Mucosa of stomach (tissue), 1 donor: ENCODE measurements around the gene NAA50.

Experiments
- H3K27me3 ChIP-seq: one replicate; pipeline ENCODE4 v1.7.0; 2013; ENCODE audit warnings: mild to moderate bottlenecking, low read length; ENCODE audit not compliant: control insufficient read depth, insufficient read depth
- H3K36me3 ChIP-seq: one replicate; pipeline ENCODE4 v1.7.0; 2013; ENCODE audit warnings: low read length; ENCODE audit not compliant: control insufficient read depth, insufficient read depth
- H3K4me1 ChIP-seq: one replicate; pipeline ENCODE4 v1.7.0; 2013; ENCODE audit warnings: mild to moderate bottlenecking, low read length; ENCODE audit not compliant: control insufficient read depth, insufficient read depth
- H3K4me3 ChIP-seq: one replicate; pipeline ENCODE4 v1.7.0; 2013; ENCODE audit warnings: low read length
- H3K9ac ChIP-seq: one replicate; pipeline ENCODE4 v1.7.0; 2013; ENCODE audit warnings: mild to moderate bottlenecking, low read length, moderate library complexity
- H3K9me3 ChIP-seq: one replicate; pipeline ENCODE4 v1.7.0; 2013; ENCODE audit warnings: mild to moderate bottlenecking, low read length, moderate library complexity; ENCODE audit not compliant: control insufficient read depth
- donor health status: Pancreatic carcinoma.

Gene NAA50

GRCh38 chr3:113698213-113698742 is 47.8 kb downstream of the NAA50 start:
- H3K36me3 ChIP-seq = no peaks in the 10 kb centered on the region
- H3K4me3 ChIP-seq = no peak overlapping the region
- H3K9ac ChIP-seq = no peak overlapping the region
- H3K9me3 ChIP-seq = no peaks in the 10 kb centered on the region
- no peaks in the 10 kb centered on the region for H3K27me3 ChIP-seq
- peaks cover 16% of the 10 kb centered on the region for H3K4me1 ChIP-seq

- H3K4me1 ChIP-seq = peaks cover 16% of the 10 kb centered on the region
These were observed 48.5 kb downstream of the NAA50 start for GRCh38 chr3:113697500-113698090.

GRCh38 chr3:113696658-113697499 is 49.2 kb downstream of the NAA50 start:
- Histone ChIP-seq H3K4me1 (peaks cover 16% of the 10 kb centered on the region), H3K9ac (peak overlapping the region; percentile 91), H3K27me3 (no peaks in the 10 kb centered on the region), H3K36me3 (no peaks in the 10 kb centered on the region), H3K9me3 (no peaks in the 10 kb centered on the region), H3K4me3 (peak overlapping the region; percentile 96)

More at GRCh38 chr3:113697500-113698090, 48.5 kb downstream of the NAA50 start:
- H3K9ac ChIP-seq = peak overlapping the region; percentile 91
- no peaks in the 10 kb centered on the region for H3K36me3 ChIP-seq
- no peaks in the 10 kb centered on the region for H3K27me3 ChIP-seq
- no peaks in the 10 kb centered on the region for H3K9me3 ChIP-seq
- H3K4me3 ChIP-seq = peak overlapping the region; percentile 96

GRCh38 chr3:113695786-113696645 is 50.0 kb downstream of the NAA50 start, which contains the start of gene USF3:
Gene USF3, minus strand, starts transcription at chr3:113696642. Its CDS starts 21,764 bp downstream, at chr3:113674878.
- no peaks in the 10 kb centered on the region for H3K9me3 ChIP-seq
- H3K9ac ChIP-seq = peak within 1 kb of the TSS; percentile 91
- H3K36me3 ChIP-seq = no peaks in the 10 kb centered on the region
- peak within 1 kb of the TSS; percentile 96 for H3K4me3 ChIP-seq
- no peaks in the 10 kb centered on the region for H3K27me3 ChIP-seq
- peaks cover 16% of the 10 kb centered on the region for H3K4me1 ChIP-seq

- peak overlapping the region; percentile 77 for H3K9ac ChIP-seq
- no peaks in the 10 kb centered on the region for H3K36me3 ChIP-seq
- H3K4me1 ChIP-seq = peaks cover 16% of the 10 kb centered on the region
- H3K27me3 ChIP-seq = no peaks in the 10 kb centered on the region
- H3K4me3 ChIP-seq = peak overlapping the region; percentile 61
- no peaks in the 10 kb centered on the region for H3K9me3 ChIP-seq
These were observed 50.6 kb downstream of the NAA50 start for GRCh38 chr3:113695431-113695785.

GRCh38 chr3:113690482-113690881 is 55.6 kb downstream of the NAA50 start:
- Histone ChIP-seq H3K4me3 (no peak overlapping the region), H3K9me3 (no peaks in the 10 kb centered on the region), H3K9ac (no peak overlapping the region), H3K27me3 (no peaks in the 10 kb centered on the region), H3K4me1 (peaks cover 8% of the 10 kb centered on the region), H3K36me3 (no peaks in the 10 kb centered on the region)

- Histone ChIP-seq H3K9ac (no peak overlapping the region), H3K27me3 (no peaks in the 10 kb centered on the region), H3K4me3 (no peak overlapping the region), H3K9me3 (no peaks in the 10 kb centered on the region), H3K4me1 (no peaks in the 10 kb centered on the region), H3K36me3 (no peaks in the 10 kb centered on the region)
These were observed 59.9 kb downstream of the NAA50 start for GRCh38 chr3:113685956-113686721.

GRCh38 chr3:113685124-113685523 is 60.9 kb downstream of the NAA50 start:
- no peaks in the 10 kb centered on the region for H3K36me3 ChIP-seq
- H3K9me3 ChIP-seq = no peaks in the 10 kb centered on the region
- H3K4me1 ChIP-seq = no peaks in the 10 kb centered on the region
- no peak overlapping the region for H3K4me3 ChIP-seq
- H3K9ac ChIP-seq = no peak overlapping the region
- H3K27me3 ChIP-seq = no peaks in the 10 kb centered on the region

GRCh38 chr3:113684271-113684819 is 61.7 kb downstream of the NAA50 start:
- H3K27me3 ChIP-seq = no peaks in the 10 kb centered on the region
- H3K4me1 ChIP-seq = no peaks in the 10 kb centered on the region
- H3K9me3 ChIP-seq = no peaks in the 10 kb centered on the region
- no peak overlapping the region for H3K9ac ChIP-seq
- no peak overlapping the region for H3K4me3 ChIP-seq
- no peaks in the 10 kb centered on the region for H3K36me3 ChIP-seq

GRCh38 chr3:113678773-113679172 is 67.3 kb downstream of the NAA50 start:
- Histone ChIP-seq H3K27me3 (no peaks in the 10 kb centered on the region), H3K4me3 (no peak overlapping the region), H3K9me3 (no peaks in the 10 kb centered on the region), H3K4me1 (no peaks in the 10 kb centered on the region), H3K9ac (no peak overlapping the region), H3K36me3 (no peaks in the 10 kb centered on the region)

GRCh38 chr3:113677737-113678136 is 68.3 kb downstream of the NAA50 start:
- H3K27me3 ChIP-seq = no peaks in the 10 kb centered on the region
- H3K4me3 ChIP-seq = no peak overlapping the region
- H3K9me3 ChIP-seq = no peaks in the 10 kb centered on the region
- H3K36me3 ChIP-seq = no peaks in the 10 kb centered on the region
- H3K9ac ChIP-seq = no peak overlapping the region
- H3K4me1 ChIP-seq = no peaks in the 10 kb centered on the region
